Measurements from ENCODE around the gene THSD4. TPM values are rescaled to one million over a fixed set of nuclear protein-coding genes. Genes with fewer than 3 reads are reported as not detected.

THSD4 gene
- total and polyA plus RNA-seq, 2 of the 8 experiments (the other 6 are each of a cell fraction or from before 2014, with no cell fraction given): 2.5 to 6.2 TPM

GRCh38 chr15:71346464-71346863 is 231.2 kb downstream of the THSD4 start (continued):
- TF ChIP-seq RBBP5 (IDR thresholded peaks at IDR 0.05; ENCODE audit: borderline replicate concordance, low read depth, low read length) (no peak), TEAD4 (IDR thresholded peaks at IDR 0.05; ENCODE audit: low read depth, low read length) (no peak), ATF3 (IDR thresholded peaks at IDR 0.05; ENCODE audit: insufficient read depth, low read depth, low read length) (no peak), TAF1 (IDR thresholded peaks at IDR 0.05; ENCODE audit: low read depth, low read length) (no peak), SUZ12 (IDR thresholded peaks at IDR 0.05; ENCODE audit: low read length) (no peak)

All from H1 (cell line).